WTC11 (cell line): ENCODE measurements around the gene C10orf90.

ENCODE experiments used
- MAX ChIP-seq: sonication (generic); formaldehyde crosslinking; IDR thresholded peaks from 2 replicates; pipeline ENCODE4 v1.8.0; 2022; ENCODE audit warnings: mild to moderate bottlenecking, missing genetic modification reagents
- NR2C2 ChIP-seq: sonication (generic); formaldehyde crosslinking; IDR thresholded peaks from 2 replicates; pipeline ENCODE4 v1.8.0; 2022; ENCODE audit warnings: mild to moderate bottlenecking, missing genetic modification reagents
- TF ChIP-seq, protein P1 (sequence below): fragments of 200-600 bp; IDR thresholded peaks from 2 replicates; pipeline ENCODE4 v1.8.0; 2022; ENCODE audit warnings: antibody characterized with exemption

DNA sequence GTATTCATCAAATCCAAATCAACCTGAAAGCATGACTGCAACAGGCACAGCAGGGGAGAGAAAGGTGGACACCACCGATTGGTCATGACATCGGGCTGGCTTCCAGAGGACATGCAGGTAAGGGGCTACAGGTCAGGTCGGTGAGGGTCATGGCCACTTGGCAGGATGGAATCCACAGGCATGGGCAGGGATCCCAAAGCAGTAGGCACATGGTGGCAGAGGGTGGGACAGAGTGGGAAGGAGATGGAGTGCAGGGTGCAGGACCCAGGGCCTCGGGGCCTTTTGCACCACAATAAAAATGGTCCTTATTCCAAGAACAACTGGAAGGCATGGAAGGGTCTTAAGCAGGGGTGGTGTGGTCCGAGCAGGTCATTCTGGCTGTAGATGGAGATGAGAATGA, 33.0 kb downstream of the C10orf90 start:
- TF ChIP-seq MAX (CRISPR knock-in tag) (no peak), NR2C2 (no peak)
- TF ChIP-seq, protein P1, sequence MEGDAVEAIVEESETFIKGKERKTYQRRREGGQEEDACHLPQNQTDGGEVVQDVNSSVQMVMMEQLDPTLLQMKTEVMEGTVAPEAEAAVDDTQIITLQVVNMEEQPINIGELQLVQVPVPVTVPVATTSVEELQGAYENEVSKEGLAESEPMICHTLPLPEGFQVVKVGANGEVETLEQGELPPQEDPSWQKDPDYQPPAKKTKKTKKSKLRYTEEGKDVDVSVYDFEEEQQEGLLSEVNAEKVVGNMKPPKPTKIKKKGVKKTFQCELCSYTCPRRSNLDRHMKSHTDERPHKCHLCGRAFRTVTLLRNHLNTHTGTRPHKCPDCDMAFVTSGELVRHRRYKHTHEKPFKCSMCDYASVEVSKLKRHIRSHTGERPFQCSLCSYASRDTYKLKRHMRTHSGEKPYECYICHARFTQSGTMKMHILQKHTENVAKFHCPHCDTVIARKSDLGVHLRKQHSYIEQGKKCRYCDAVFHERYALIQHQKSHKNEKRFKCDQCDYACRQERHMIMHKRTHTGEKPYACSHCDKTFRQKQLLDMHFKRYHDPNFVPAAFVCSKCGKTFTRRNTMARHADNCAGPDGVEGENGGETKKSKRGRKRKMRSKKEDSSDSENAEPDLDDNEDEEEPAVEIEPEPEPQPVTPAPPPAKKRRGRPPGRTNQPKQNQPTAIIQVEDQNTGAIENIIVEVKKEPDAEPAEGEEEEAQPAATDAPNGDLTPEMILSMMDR: no peak
